HepG2 (cell line): ENCODE measurements around the gene C6orf132. TPM values are rescaled to one million over a fixed set of nuclear protein-coding genes. Genes with fewer than 3 reads are reported as not detected.

ENCODE experiments used
- BHLHE40 ChIP-seq: IDR thresholded peaks from 2 replicates; pipeline ENCODE4 v1.6.1; 2011; ENCODE audit warnings: low read length, improper control_type of control experiment
- DRAP1 ChIP-seq: IDR thresholded peaks from 2 replicates; pipeline ENCODE4 v1.6.1; 2016; ENCODE audit warnings: missing genetic modification reagents, missing compliant biosample characterization
- NFRKB ChIP-seq: fragments of 450-650 bp; IDR thresholded peaks from 2 replicates; pipeline ENCODE4 v1.6.1; 2017
- PHF8 ChIP-seq: sonication (generic); formaldehyde crosslinking; IDR thresholded peaks from 2 replicates; pipeline ENCODE4 v1.5.0; 2020; ENCODE audit warnings: missing genetic modification reagents
- PRDM10 ChIP-seq: sonication (generic); formaldehyde crosslinking; IDR thresholded peaks from 2 replicates; pipeline ENCODE4 v1.4.0; 2020; ENCODE audit warnings: low read depth, missing genetic modification reagents
- TERF1 ChIP-seq: sonication (generic); formaldehyde crosslinking; IDR thresholded peaks from 2 replicates; pipeline ENCODE4 v1.8.0; 2022; ENCODE audit warnings: mild to moderate bottlenecking, missing genetic modification reagents, moderate library complexity
- YEATS2 ChIP-seq: sonication (generic); formaldehyde crosslinking; IDR thresholded peaks from 2 replicates; pipeline ENCODE4 v1.4.0; 2020; ENCODE audit warnings: missing genetic modification reagents, borderline replicate concordance
- ZBTB2 ChIP-seq: sonication (generic); formaldehyde crosslinking; IDR thresholded peaks from 2 replicates; pipeline ENCODE4 v1.8.0; 2022; ENCODE audit warnings: low read depth, missing genetic modification reagents
- ZGPAT ChIP-seq: IDR thresholded peaks from 2 replicates; pipeline ENCODE4 v1.6.1; 2016; ENCODE audit warnings: mild to moderate bottlenecking
- ZHX2 ChIP-seq, 2 experiments: sonication (generic) in 1 of 2; formaldehyde crosslinking in 1 of 2; IDR thresholded peaks; 2 replicates each; pipeline versions ENCODE4 v1.6.1 to v1.9.0; 2014 to 2022; ENCODE audit warnings: antibody characterized with exemption in 1 of 2, borderline replicate concordance in 1 of 2, inconsistent platforms in 1 of 2, low read depth in 1 of 2, missing genetic modification reagents in 1 of 2
- ZNF546 ChIP-seq: sonication (generic); formaldehyde crosslinking; conservative IDR thresholded peaks from 2 replicates; pipeline ENCODE4 v1.8.1; 2023; ENCODE audit warnings: mild to moderate bottlenecking, missing genetic modification reagents
- ZNF552 ChIP-seq: sonication (generic); formaldehyde crosslinking; IDR thresholded peaks from 2 replicates; pipeline ENCODE4 v1.9.0; 2022; ENCODE audit warnings: missing genetic modification reagents, mild to moderate bottlenecking, borderline replicate concordance
- ZNF775 ChIP-seq: sonication (generic); formaldehyde crosslinking; IDR thresholded peaks from 2 replicates; pipeline ENCODE4 v1.4.0; 2020; ENCODE audit warnings: missing genetic modification reagents, mild to moderate bottlenecking, moderate library complexity, borderline replicate concordance
- polyA plus RNA-seq, 8 experiments: library from polyadenylated mRNA; depleted of rRNA in 3 of 8; stranded (reverse) in 7 of 8; unstranded in 1 of 8; fragments of >200 nt; fragmentation: Illumina TruSeq in 4 of 8; extraction: Trizol in 4 of 8; gene quantifications; 2 replicates each; pipeline versions ENCODE4 v1.2.1 to v1.2.3, GENCODE V29; 2011 to 2016; ENCODE audit warnings: low read depth in 4 of 8, missing spikeins in 1 of 8, mixed read lengths in 1 of 8; ENCODE audit not compliant: insufficient read depth in 1 of 8
- total RNA-seq, 5 experiments: library from RNA; depleted of rRNA; stranded (reverse); fragments of >200 nt; fragmentation: Illumina TruSeq; extraction: Trizol; gene quantifications; 2 replicates each; pipeline ENCODE4 v1.2.3, GENCODE V29; 2016; ENCODE audit warnings: low read depth in 1 of 5

Gene C6orf132
- total and polyA plus RNA-seq, 2 of the 13 experiments (the other 11 are each of a cell fraction or from before 2014, with no cell fraction given) = 0.78 to 3.0 TPM

- no peak for TF ChIP-seq ZBTB2
- no peak; the same call in 1 of the 2 replicates for TF ChIP-seq ZNF546
- TF ChIP-seq NFRKB = no peak
- no peak for TF ChIP-seq PHF8 (CRISPR knock-in tag)
- TF ChIP-seq ZGPAT (CRISPR knock-in tag) = no peak
- no peak for TF ChIP-seq ZHX2 (IDR thresholded peaks at IDR 0.05; ENCODE audit: low read depth)
- no peak for TF ChIP-seq ZHX2 (CRISPR knock-in tag; IDR thresholded peaks at IDR 0.05; ENCODE audit: borderline replicate concordance)
- TF ChIP-seq TERF1 = no peak
- TF ChIP-seq DRAP1 (CRISPR knock-in tag) = no peak; the same call in 1 of the 2 replicates
- TF ChIP-seq ZNF552 (CRISPR knock-in tag) = 0 out of 2 replicates have a peak, but pooled peaks have one; percentile 48
- no peak for TF ChIP-seq ZNF775
- TF ChIP-seq YEATS2 (CRISPR knock-in tag) = no peak
- TF ChIP-seq BHLHE40 = no peak
- TF ChIP-seq PRDM10 (CRISPR knock-in tag) = no peak
These were observed 24.0 kb downstream of the C6orf132 start (continued) for GRCh38 chr6:42118162-42119001.
